Keratinocyte (primary cell): Measurements from ENCODE around the gene CCDC27. TPM values are rescaled to one million over a fixed set of nuclear protein-coding genes. Genes with fewer than 3 reads are reported as not detected.

ENCODE experiments used
- DNase-seq: peaks from one replicate; pipeline ENCODE4 v3.0.0-alpha.2; 2011; ENCODE audit warnings: low read depth, missing footprints, low spot score
- FAIRE-seq: peaks from 2 replicates; lab custom pipeline; 2011; peaks lifted over from hg19 to GRCh38; lab: Jason Lieb, UNC
- H2AFZ ChIP-seq: 2 replicates; pipeline ENCODE4 v1.6.0; 2012; ENCODE audit warnings: low read length, control low read depth, inconsistent platforms; ENCODE audit not compliant: control insufficient read depth
- H3K27ac ChIP-seq: 2 replicates; pipeline ENCODE4 v1.5.1; 2011; ENCODE audit warnings: low read length; ENCODE audit not compliant: control insufficient read depth, insufficient read depth
- H3K27me3 ChIP-seq: 3 replicates; pipeline ENCODE4 v1.6.0; 2011; ENCODE audit warnings: low read length; ENCODE audit not compliant: control insufficient read depth, insufficient read depth; ENCODE audit errors: extremely low read depth
- H3K36me3 ChIP-seq, 2 experiments: 2 replicates in 1 of 2; 3 replicates in 1 of 2; pipeline ENCODE4 v1.5.1; 2011; ENCODE audit warnings: low read length in 2 of 2, mild to moderate bottlenecking in 1 of 2; ENCODE audit not compliant: control insufficient read depth in 2 of 2, insufficient read depth in 2 of 2; ENCODE audit errors: extremely low read depth in 1 of 2
- H3K4me1 ChIP-seq: 3 replicates; pipeline ENCODE4 v1.5.1; 2011; ENCODE audit warnings: low read length; ENCODE audit not compliant: control insufficient read depth, insufficient read depth; ENCODE audit errors: extremely low read depth
- H3K4me2 ChIP-seq: 3 replicates; pipeline ENCODE4 v1.6.0; 2011; ENCODE audit warnings: low read depth, low read length; ENCODE audit not compliant: control insufficient read depth, insufficient read depth; ENCODE audit errors: extremely low read depth
- H3K4me3 ChIP-seq, 3 experiments: fragments of 200-600 bp in 1 of 3; sonication (generic) in 1 of 3; 2 replicates in 2 of 3; 3 replicates in 1 of 3; pipeline ENCODE4 v1.5.1; 2011 to 2016; ENCODE audit warnings: low read length in 3 of 3, mild to moderate bottlenecking in 3 of 3, control low read depth in 2 of 3, inconsistent platforms in 1 of 3, low read depth in 1 of 3, mixed read lengths in 1 of 3, mixed run types in 1 of 3, moderate library complexity in 1 of 3; ENCODE audit not compliant: control insufficient read depth in 2 of 3, insufficient read depth in 2 of 3; ENCODE audit errors: extremely low read depth in 1 of 3
- H3K79me2 ChIP-seq: 2 replicates; pipeline ENCODE4 v1.6.0; 2012; ENCODE audit warnings: low read length; ENCODE audit not compliant: control insufficient read depth, insufficient read depth
- H3K9ac ChIP-seq: 3 replicates; pipeline ENCODE4 v1.6.0; 2011; ENCODE audit warnings: low read length; ENCODE audit not compliant: control insufficient read depth, insufficient read depth; ENCODE audit errors: extremely low read depth
- H3K9me1 ChIP-seq: 3 replicates; pipeline ENCODE4 v1.6.0; 2011; ENCODE audit warnings: low read length; ENCODE audit not compliant: control insufficient read depth, insufficient read depth; ENCODE audit errors: extremely low read depth
- H3K9me3 ChIP-seq: 2 replicates; pipeline ENCODE4 v1.5.1; 2012; ENCODE audit warnings: low read depth, low read length; ENCODE audit not compliant: control insufficient read depth
- H4K20me1 ChIP-seq: 3 replicates; pipeline ENCODE4 v1.6.0; 2011; ENCODE audit warnings: low read length; ENCODE audit not compliant: control insufficient read depth, insufficient read depth; ENCODE audit errors: extremely low read depth
- EZH2 ChIP-seq: IDR thresholded peaks from one replicate; pipeline ENCODE4 v1.6.1; 2012; ENCODE audit warnings: inconsistent platforms, mild to moderate bottlenecking, low read length, moderate library complexity
- dilution Hi-C: fragments of 300-500 bp; cut with MboI; formaldehyde crosslinking; loops from one replicate; pipeline ENCODE4 v1.7.0; 2020; ENCODE audit warnings: low sequenced_read_pairs; ENCODE audit not compliant: extremely low pct_ligation_motif_present
- polyA plus RNA-seq, 5 experiments: library from polyadenylated mRNA; depleted of rRNA in 3 of 5; stranded (reverse) in 3 of 5; stranded (forward) in 1 of 5; unstranded in 1 of 5; fragments of >200 nt; gene quantifications; 1 replicate in 1 of 5; 2 replicates in 3 of 5; 3 replicates in 1 of 5; pipeline versions ENCODE4 v1.2.1 to v1.2.3, GENCODE V29; 2011 to 2012; ENCODE audit warnings: missing spikeins in 2 of 5, low read depth in 1 of 5, low replicate concordance in 1 of 5
- TF ChIP-seq, protein P1 (sequence below), 3 experiments: IDR thresholded peaks in 1 of 3; conservative IDR thresholded peaks in 1 of 3; optimal IDR thresholded peaks in 1 of 3; 2 replicates in 2 of 3; 3 replicates in 1 of 3; pipeline versions ENCODE3 to v1.5.1; 2011; ENCODE audit warnings: low read length in 3 of 3, mild to moderate bottlenecking in 3 of 3, moderate library complexity in 2 of 3, control low read depth in 1 of 3, inconsistent platforms in 1 of 3; ENCODE audit not compliant: insufficient read depth in 2 of 3; ENCODE audit errors: extremely low read depth in 1 of 3

CCDC27 gene
- polyA plus RNA-seq, 1 donor (not counting 4 experiments of a cell fraction or from before 2014, with no cell fraction given): not detected

DNA sequence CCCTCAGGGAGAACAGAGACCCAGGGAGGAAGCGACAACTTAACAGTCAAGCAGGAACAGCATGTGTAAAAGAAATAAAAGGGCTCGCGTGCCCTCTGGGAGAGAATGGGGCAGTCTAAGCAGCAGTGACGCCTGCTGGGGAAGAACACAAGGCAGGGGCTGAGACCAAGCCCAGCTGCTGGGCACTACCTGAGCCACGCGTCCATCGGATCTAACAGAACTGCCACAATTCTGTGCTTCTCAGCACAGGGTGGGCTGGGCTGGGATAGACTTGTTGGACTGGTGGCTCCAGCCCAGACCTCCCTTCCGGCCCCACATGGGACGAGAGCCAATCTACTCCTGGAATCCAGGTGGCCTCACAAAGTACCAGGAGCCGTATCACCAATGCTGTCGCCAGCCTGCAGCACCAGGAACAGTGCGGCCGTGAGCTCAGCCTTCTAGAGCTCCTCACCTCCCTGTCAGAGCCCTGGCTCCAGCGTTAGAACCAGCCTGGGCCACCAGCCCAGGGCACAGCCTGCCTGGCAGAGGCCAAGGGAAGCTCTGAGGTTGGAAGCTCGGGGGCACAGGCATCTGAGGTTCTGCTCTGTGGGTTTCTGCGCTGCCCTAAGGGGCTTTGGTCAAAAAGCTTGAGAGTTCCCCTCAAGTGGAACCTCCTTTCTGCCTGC, 36.6 kb downstream of the CCDC27 start:
- peaks cover 9% of the 10 kb centered on the region for H4K20me1 ChIP-seq
- FAIRE-seq (no peak), DNase-seq (no peak)
- no peak overlapping the region for H2AFZ ChIP-seq
- no peak overlapping the region for H3K9ac ChIP-seq
- H3K36me3 ChIP-seq: peaks cover 20 to 25% of the 10 kb centered on the region in 2 experiments
- H3K4me1 ChIP-seq: peaks cover 19% of the 10 kb centered on the region
- dilution Hi-C loops: no loop called here
- no peak for TF ChIP-seq EZH2
- TF ChIP-seq, protein P1, sequence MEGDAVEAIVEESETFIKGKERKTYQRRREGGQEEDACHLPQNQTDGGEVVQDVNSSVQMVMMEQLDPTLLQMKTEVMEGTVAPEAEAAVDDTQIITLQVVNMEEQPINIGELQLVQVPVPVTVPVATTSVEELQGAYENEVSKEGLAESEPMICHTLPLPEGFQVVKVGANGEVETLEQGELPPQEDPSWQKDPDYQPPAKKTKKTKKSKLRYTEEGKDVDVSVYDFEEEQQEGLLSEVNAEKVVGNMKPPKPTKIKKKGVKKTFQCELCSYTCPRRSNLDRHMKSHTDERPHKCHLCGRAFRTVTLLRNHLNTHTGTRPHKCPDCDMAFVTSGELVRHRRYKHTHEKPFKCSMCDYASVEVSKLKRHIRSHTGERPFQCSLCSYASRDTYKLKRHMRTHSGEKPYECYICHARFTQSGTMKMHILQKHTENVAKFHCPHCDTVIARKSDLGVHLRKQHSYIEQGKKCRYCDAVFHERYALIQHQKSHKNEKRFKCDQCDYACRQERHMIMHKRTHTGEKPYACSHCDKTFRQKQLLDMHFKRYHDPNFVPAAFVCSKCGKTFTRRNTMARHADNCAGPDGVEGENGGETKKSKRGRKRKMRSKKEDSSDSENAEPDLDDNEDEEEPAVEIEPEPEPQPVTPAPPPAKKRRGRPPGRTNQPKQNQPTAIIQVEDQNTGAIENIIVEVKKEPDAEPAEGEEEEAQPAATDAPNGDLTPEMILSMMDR (optimal IDR thresholded peaks at IDR 0.05 in 1 of 3, IDR thresholded peaks at IDR 0.05 in 1 of 3, conservative IDR thresholded peaks at IDR 0.05 in 1 of 3; ENCODE audit: extremely low read depth in 1 of 3, insufficient read depth in 2 of 3, low read length in 3 of 3): no peak
- peaks cover 64% of the 10 kb centered on the region for H3K79me2 ChIP-seq
- H3K27ac ChIP-seq: no peak overlapping the region
- no peaks in the 10 kb centered on the region for H3K9me1 ChIP-seq
- H3K9me3 ChIP-seq: no peaks in the 10 kb centered on the region
- H3K27me3 ChIP-seq: no peaks in the 10 kb centered on the region
- peak overlapping the region; percentile 32 for H3K4me2 ChIP-seq
- H3K4me3 ChIP-seq: no peak overlapping the region

DNA sequence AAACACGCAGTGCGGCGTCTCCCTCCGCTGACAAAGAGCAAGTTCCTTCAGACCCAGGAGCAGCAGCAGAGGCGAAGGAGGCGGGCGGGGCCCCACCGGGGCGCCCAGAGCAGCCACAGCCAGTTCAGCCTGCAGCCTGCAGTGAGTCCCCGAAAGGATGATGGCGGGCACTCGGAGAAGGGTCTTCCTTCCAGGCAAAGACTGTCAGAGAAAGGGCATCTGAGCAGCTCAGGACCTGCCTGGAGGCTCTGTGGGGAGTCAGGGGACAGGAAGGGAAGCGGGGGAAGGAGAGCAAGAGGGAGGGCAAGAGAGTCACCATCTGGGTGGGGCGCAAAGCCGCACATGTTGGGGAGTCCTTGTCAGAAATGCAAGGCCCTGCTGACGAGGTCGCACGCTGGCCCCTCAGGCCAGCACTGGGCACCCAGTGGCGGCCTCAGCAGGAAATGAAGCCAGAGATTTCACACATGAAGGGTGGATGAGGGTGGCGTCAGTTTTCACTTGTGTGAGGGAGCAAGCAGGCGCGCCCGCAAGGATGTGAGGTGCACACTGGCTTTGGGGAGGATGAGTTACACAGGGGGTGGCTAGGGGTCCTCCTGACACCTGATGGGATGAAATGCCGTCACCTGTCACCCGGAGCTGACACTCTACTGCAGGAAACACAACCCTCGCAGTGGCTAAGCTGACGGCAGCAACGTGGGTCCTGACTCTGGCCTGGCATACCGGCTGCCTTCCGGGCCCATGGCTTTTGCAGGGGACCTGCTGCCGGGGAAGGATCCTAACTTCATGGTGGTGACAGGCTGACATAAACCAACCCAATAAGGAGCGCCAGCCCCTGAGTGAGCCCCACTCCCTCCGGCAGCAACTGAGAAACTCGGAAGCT, 37.4 kb downstream of the CCDC27 start:
- H3K9me1 ChIP-seq: no peaks in the 10 kb centered on the region
- H3K27ac ChIP-seq: no peak overlapping the region
- DNase-seq: no peak
- no peak overlapping the region for H2AFZ ChIP-seq
- peaks cover 72% of the 10 kb centered on the region for H3K79me2 ChIP-seq
- no peak overlapping the region for H3K4me2 ChIP-seq
- TF ChIP-seq, protein P1 (optimal IDR thresholded peaks at IDR 0.05 in 1 of 3, IDR thresholded peaks at IDR 0.05 in 1 of 3, conservative IDR thresholded peaks at IDR 0.05 in 1 of 3; ENCODE audit: extremely low read depth in 1 of 3, insufficient read depth in 2 of 3, low read length in 3 of 3): no peak
- no peak for TF ChIP-seq EZH2
- no peak overlapping the region for H3K9ac ChIP-seq
- peaks cover 13 to 21% of the 10 kb centered on the region in 2 experiments for H3K36me3 ChIP-seq
- dilution Hi-C loops: no loop called here
- peaks cover 12% of the 10 kb centered on the region for H4K20me1 ChIP-seq
- no peaks in the 10 kb centered on the region for H3K9me3 ChIP-seq
- H3K4me1 ChIP-seq: peaks cover 25% of the 10 kb centered on the region
- H3K4me3 ChIP-seq: no peak overlapping the region
- FAIRE-seq: no peak
- no peaks in the 10 kb centered on the region for H3K27me3 ChIP-seq
